ENCODE results near the gene TMEM145.

The TMEM145 gene

GRCh38 chr19:42287017-42287826 is 25.9 kb upstream of the TMEM145 start:
- TF ChIP-seq CTCF (IDR thresholded peaks at IDR 0.05; ENCODE audit: low read depth, low read length): no peak
- no peak overlapping the region for H3K4me3 ChIP-seq (ENCODE audit: low read depth, low read length)

GRCh38 chr19:42287827-42288107 is 25.3 kb upstream of the TMEM145 start:
- TF ChIP-seq CTCF (IDR thresholded peaks at IDR 0.05; ENCODE audit: low read depth, low read length): no peak
- H3K4me3 ChIP-seq (ENCODE audit: low read depth, low read length): no peak overlapping the region

- H3K4me3 ChIP-seq (ENCODE audit: low read depth, low read length): no peak overlapping the region
- no peak for TF ChIP-seq CTCF (IDR thresholded peaks at IDR 0.05; ENCODE audit: low read depth, low read length)
Measured at GRCh38 chr19:42288387-42288786, 24.7 kb upstream of the TMEM145 start.

DNA sequence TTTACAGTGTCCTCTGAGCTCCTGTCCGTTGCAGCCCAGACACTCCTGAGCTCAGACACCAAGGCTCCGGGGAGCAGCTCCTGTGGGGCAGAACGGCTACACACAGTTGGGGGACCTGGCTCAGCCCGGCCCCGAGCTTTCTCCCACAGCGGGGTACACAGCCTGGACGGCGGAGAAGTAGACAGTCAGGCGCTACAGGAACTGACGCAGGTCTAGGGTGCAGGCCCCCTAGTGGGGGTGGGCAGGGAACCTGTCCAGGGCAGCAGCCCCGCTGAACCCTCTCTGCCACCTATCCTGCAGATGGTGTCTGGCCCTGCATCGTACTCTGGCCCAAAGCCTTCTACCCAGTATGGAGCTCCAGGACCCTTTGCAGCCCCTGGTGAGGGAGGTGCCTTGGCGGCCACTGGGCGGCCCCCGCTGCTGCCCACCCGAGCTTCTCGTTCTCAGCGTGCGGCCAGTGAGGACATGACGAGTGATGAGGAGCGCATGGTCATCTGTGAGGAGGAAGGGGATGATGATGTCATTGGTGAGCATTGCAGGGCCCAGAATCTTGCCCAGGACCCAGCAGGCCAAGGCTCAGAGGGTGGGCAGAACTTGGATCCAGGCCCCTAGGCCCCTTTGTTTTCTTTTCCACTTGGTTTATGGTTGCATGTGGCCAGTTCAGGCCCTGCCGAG is 24.1 kb upstream of the TMEM145 start:
- H3K4me3 ChIP-seq (ENCODE audit: low read depth, low read length): no peak overlapping the region
- TF ChIP-seq CTCF (IDR thresholded peaks at IDR 0.05; ENCODE audit: low read depth, low read length): no peak

- H3K4me3 ChIP-seq (ENCODE audit: low read depth, low read length): no peak overlapping the region
- TF ChIP-seq CTCF (IDR thresholded peaks at IDR 0.05; ENCODE audit: low read depth, low read length): no peak
Measured at GRCh38 chr19:42289556-42290041, 23.5 kb upstream of the TMEM145 start.

GRCh38 chr19:42290136-42290522 is 23.0 kb upstream of the TMEM145 start:
- no peak overlapping the region for H3K4me3 ChIP-seq (ENCODE audit: low read depth, low read length)
- no peak for TF ChIP-seq CTCF (IDR thresholded peaks at IDR 0.05; ENCODE audit: low read depth, low read length)
